ENCODE data around the gene PDK2.

PDK2 gene

GRCh38 chr17:50094753-50095619 lies at the start of gene PDK2:
Gene PDK2, plus strand, starts transcription at chr17:50095351. Its CDS starts 85 bp downstream, at chr17:50095436.
- no peak for DNase-seq

- DNase-seq: no peak
Observed at GRCh38 chr17:50046179-50046578, 49.0 kb upstream of the PDK2 start.

DNA sequence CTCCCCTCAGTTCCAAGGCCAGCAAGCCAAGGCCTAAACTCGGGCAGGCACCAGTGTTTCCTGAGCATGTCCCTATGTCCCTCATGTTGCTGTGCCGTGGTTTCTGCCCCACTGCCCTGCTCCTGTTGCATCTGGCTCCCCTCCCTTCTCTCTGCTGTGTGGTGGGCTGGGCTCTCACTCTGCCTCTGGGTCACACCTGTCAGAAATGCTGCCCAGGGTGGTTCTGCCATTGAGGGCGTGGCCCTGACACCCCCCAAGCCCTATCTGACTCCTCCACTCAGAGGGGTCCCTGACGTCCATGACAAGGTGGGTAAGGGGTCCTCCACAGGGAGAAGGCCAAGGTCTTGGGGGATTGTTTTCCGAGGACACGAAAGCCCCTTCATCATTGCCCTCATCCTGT lies 48.5 kb upstream of the PDK2 start:
- no peak for DNase-seq

- DNase-seq: no peak
Observed at GRCh38 chr17:50047083-50047482, 48.1 kb upstream of the PDK2 start.

DNA sequence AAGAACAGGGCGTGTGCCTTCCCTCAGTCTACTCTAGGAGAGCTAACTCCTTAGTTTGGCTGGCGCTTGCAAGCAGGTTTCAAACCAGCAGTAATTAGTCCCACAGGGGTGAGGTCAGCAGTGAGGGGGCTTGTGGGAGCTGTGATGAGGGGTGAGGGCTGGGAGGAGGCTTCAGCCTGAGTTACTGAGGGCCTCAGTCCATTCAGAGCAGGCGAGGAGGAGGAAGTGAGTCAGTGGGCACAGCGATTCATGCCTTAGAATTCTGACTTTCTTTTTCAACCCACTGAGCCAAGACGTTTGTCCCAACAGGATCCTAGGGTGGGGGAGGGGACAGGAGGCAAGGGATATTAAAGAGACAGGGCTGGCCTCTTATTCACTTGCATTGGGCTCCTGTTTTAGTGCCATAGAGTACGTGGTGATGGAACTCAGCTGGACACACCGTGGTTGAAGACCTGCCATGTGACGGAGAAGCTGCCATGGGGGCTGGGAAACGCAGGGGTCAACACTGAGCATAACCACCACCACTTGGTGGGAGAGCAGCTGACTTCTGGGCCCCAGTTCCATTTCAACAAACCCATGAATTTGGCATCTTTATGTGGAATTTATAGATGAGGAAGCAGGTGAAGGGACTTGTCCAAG lies 47.5 kb upstream of the PDK2 start:
- no peak for DNase-seq

- DNase-seq: no peak
Observed at GRCh38 chr17:50048146-50048720, 46.9 kb upstream of the PDK2 start.

DNA sequence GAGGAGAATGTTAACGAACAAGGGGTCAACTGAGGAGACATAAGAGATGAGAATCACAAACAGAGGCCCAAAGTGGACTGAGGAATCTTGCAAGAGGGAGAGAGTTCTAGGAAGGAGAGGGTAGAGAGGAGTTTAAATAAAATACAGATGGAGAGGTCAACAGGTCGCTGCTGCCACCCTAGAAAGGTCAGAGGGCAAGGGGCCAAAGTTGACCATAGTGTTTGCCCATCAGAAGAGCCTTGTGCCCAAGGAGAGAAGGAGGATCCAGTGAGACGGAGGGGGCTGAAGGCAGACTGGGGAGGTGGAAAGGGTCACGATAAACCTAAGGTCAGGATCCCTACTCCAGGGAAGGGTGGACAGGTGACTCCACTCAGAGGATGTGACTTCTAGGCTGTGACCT lies 46.2 kb upstream of the PDK2 start:
- no peak for DNase-seq

- no peak for DNase-seq
Observed at GRCh38 chr17:50049636-50050035, 45.5 kb upstream of the PDK2 start.

- no peak for DNase-seq
Observed at GRCh38 chr17:50050431-50051032, 44.6 kb upstream of the PDK2 start.

DNA sequence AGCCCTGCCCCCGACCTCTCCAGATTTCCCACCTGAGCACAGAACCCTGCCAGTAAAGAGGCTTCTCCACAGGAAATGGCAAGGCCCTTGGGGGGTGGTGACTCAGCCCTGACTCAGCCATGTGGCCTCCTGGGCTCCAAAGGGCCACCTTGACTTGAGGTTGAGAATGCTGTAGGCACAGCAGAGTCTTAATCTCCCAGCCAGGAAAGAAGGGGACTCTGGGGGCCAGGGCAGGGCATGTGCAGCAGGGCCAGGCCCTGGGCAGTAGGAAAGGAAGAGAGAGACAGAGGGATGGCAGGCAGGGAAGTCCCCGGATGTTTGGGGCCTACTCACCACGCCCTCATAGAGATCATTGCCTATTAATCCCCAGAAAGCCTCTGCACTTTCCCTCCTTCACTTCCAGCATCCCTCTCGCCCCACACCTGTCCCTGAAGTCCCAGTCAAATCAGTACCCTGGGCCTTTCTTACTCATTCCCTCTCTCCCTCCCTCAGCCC lies 44.0 kb upstream of the PDK2 start:
- peak; percentile 17 to 36 for DNase-seq

DNA sequence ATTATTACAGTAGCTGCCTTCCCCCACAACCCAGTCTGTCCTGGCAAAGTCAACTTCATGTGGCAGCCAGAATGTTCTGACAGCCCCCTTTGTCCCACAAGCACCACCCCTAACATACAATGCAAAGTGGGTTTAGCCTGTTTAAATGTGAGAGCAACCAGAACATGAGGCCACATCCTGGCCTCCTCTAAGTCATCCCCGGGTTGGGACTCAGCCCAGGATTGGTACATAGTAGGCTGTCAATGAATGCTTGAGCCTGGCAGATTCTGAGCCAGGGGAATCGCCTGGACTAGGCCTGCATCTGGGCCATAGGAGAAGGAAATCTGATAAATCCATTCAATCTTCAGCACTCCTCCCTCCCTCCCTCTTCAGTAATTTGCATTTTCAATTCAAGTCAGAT lies 43.5 kb upstream of the PDK2 start:
- DNase-seq: no peak

DNA sequence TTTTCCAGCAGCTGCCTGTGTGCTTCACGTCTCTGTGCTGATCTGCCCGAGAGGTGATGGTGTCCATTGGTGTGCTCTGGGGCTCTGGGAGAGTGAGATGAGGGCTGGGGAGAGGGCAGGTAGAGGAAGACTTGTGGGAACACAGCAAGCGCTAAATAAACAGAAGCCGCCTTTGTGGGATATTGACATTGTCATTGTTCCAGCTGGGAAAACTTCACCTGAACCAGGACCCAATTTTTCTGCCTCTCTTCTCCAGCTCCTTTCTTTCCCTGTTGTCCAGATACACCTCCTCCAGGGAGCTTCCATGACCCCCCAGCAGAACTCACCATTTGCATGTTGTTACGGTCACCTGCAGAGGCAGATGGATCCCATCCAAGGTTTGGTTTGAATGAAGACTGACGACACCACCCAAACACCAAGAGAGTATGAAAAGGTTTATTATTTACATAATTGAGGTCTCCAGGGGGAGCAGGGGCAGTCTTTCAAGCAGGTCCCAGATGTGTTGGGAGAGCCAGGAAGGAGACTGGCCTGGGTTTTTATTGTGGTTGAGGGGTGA lies 42.8 kb upstream of the PDK2 start:
- DNase-seq: peak; percentile 36 to 45

DNA sequence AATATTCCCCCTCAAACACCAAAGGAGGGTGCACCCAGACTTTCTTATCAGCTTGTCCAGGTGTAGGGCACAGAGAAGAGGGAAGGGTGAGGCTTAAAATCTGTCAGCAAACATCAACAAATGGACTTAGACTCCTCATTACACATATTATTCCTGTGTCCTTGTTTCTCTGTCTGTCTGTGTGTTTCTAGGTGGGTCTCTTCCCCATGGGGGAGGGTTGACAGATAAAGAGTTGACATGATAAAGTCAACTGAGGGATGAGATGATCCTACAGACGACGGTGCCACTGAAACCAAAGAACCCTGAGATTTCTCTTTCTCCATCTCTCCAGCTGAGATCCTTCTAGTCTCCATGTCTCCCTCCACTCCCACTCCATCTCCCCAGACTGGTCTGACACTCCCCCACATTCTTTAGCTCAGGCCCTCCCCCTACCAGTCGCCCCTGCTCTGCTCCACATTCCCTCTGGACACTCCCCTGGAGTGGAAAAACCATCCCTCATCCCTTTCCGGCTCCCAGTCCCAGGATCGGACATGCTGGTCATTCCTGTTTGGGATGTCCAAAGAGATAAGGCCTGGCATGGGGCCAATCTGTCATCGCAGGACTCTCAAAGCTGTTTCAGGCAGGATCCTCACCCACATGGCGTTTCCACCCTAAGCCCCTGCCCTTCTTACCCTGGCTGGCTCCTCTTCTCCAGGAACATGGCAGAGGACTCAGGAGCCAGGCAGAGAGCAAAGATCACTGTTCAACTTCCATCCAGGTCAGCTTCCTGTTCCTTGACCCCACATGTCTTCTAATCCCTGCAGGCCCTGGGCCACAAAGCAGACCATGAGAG lies 42.1 kb upstream of the PDK2 start:
- DNase-seq: no peak

GRCh38 chr17:50053654-50053960 lies 41.5 kb upstream of the PDK2 start:
- DNase-seq: peak; percentile 25 to 65

GRCh38 chr17:50055055-50055425 lies 40.1 kb upstream of the PDK2 start:
- DNase-seq: peak; percentile 69 to 70

GRCh38 chr17:50055426-50056216 lies 39.5 kb upstream of the PDK2 start, which contains the start of gene ITGA3:
Gene ITGA3, plus strand, starts transcription at chr17:50056110. Its CDS starts 330 bp downstream, at chr17:50056440.
- DNase-seq: peak; percentile 90 to 96

DNA sequence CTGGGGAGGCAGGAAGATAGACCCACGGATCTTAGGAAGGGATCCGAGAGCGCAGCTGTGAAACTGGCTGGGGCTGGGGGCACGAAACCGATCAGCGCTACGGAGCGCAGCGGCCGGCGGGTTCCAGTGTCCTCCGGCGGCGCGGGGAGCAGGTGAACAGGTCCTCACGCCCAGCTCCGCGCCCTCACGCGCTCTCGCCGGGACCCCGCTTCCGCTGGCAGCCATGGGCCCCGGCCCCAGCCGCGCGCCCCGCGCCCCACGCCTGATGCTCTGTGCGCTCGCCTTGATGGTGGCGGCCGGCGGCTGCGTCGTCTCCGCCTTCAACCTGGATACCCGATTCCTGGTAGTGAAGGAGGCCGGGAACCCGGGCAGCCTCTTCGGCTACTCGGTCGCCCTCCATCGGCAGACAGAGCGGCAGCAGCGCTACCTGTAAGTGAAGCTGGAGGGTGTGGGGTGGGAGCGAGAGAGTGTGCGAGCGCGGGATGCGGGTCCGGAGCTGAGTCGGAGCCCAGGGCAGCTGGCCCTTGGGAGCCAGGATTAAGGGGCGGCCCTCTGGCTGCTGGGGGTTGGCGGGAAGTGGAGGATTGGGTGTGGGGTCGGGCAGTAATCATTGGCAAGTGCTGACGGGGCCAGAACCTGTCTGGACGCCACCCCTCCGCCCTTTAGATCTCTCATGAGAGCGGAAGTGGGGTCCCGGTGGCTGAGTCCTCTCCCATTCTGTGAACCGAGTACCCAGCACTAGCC lies 38.8 kb upstream of the PDK2 start:
- peak; percentile 82 to 85 for DNase-seq

DNA sequence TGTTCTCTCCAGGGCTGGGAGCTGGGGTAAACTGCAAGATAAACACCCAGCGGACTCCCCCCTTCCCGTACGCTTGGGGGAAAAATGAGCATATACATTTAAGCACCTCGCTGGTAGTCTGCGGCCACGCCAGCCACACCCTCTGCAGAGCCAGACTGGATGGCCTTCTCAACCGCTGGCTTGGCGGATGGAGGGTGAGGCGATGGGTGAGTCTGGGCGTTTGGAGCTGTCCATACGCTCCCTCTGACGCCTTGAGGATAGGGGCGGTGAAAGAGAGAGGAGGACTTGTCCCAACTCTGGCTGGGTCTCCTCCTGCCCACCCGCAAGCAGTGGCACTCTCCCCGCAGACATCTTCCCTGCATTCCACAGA lies 38.2 kb upstream of the PDK2 start:
- peak in 1 of 2 experiments; percentile 38 for DNase-seq

GRCh38 chr17:50057521-50057991 lies 37.6 kb upstream of the PDK2 start:
- no peak for DNase-seq

GRCh38 chr17:50058296-50058953 lies 36.7 kb upstream of the PDK2 start:
- no peak for DNase-seq

All from SHP77 (cell line).